Esophagus muscularis mucosa (tissue), 4 donors: ENCODE results near the gene KRT222.

ENCODE experiments used
- EP300 ChIP-seq: sonication (generic); formaldehyde crosslinking; IDR thresholded peaks from one replicate; pipeline ENCODE4 v1.6.1; 2017; ENCODE audit warnings: antibody characterized with exemption
- POLR2A ChIP-seq: fragments of 450-650 bp; IDR thresholded peaks from one replicate; pipeline ENCODE4 v1.6.1; 2017; ENCODE audit warnings: antibody characterized with exemption, moderate library complexity, mild to moderate bottlenecking, low read depth
- TF ChIP-seq, protein P1 (sequence below), 3 experiments: fragments of 200-600 bp in 2 of 3; fragments of 450-650 bp in 1 of 3; sonication (generic) in 2 of 3; IDR thresholded peaks; one replicate each; pipeline ENCODE4 v1.5.1; 2017 to 2019; ENCODE audit warnings: antibody characterized with exemption in 3 of 3, mild to moderate bottlenecking in 2 of 3, moderate library complexity in 1 of 3

DNA sequence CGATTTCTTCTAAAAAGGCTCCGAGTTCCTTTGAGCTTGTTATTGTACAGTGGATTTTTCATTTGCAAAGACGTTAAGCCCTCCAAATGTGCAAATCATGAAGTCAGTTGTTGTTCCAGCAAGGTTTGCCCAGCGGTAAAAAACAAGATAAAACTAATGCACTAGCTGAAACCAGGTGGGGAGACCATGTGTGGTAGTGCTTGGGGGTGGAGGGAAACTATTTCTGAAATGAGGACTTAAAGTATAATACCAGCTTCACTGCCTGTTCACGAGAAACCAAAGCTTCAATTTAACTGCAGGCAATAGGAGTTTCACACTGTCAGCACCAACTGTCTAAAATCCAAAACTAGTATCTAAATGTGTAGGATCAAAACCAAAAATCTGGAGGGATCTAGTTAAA is 39.7 kb downstream of the KRT222 start:
- TF ChIP-seq, protein P1, sequence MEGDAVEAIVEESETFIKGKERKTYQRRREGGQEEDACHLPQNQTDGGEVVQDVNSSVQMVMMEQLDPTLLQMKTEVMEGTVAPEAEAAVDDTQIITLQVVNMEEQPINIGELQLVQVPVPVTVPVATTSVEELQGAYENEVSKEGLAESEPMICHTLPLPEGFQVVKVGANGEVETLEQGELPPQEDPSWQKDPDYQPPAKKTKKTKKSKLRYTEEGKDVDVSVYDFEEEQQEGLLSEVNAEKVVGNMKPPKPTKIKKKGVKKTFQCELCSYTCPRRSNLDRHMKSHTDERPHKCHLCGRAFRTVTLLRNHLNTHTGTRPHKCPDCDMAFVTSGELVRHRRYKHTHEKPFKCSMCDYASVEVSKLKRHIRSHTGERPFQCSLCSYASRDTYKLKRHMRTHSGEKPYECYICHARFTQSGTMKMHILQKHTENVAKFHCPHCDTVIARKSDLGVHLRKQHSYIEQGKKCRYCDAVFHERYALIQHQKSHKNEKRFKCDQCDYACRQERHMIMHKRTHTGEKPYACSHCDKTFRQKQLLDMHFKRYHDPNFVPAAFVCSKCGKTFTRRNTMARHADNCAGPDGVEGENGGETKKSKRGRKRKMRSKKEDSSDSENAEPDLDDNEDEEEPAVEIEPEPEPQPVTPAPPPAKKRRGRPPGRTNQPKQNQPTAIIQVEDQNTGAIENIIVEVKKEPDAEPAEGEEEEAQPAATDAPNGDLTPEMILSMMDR (IDR thresholded peaks at IDR 0.05), result no peak
- TF ChIP-seq POLR2A, result no peak
- no peak for TF ChIP-seq EP300
